ENCODE results near the gene CBARP.

GRCh38 chr19:1211494-1212234, 26.1 kb downstream of the CBARP start:
- no peak for TF ChIP-seq EZH2 (IDR thresholded peaks at IDR 0.05; ENCODE audit: low read depth)
- no peak for TF ChIP-seq CTCF (conservative IDR thresholded peaks at IDR 0.05)

Measured in PC-9 (cell line).